ENCODE measurements around the gene KBTBD13.
"Not testable (repeated sequence)": the region's sequence is repeated elsewhere in the genome, so short reads cannot be mapped to it uniquely, and the experiment has no call there.

Gene KBTBD13

DNA sequence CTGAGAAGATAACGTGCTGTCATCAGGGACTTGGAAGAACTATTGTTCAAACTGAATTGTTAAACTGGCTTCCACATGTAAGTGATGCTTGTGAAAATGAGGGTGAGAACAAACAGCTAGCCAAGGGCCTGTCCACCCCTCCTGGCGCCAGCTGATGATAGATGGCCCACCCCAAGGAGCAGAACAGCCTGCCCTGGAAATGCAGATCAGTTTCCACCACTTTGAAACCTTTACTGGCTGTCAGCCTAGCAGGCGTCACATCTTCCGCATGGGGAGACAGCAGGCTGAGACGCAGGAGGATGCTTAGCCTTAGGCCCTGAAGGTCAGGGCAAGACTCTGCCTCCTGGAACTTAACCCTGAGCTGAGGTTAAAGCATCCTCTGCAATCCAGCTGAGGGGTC lies 37.7 kb upstream of the KBTBD13 start:
- H3K4me1 ChIP-seq (ENCODE audit: control insufficient read depth, insufficient read depth, low read length), result no peaks in the 10 kb centered on the region
- H3K9ac ChIP-seq (ENCODE audit: low read depth, low read length), result no peak overlapping the region
- H3K27me3 ChIP-seq (ENCODE audit: control insufficient read depth, insufficient read depth, low read length), result no peaks in the 10 kb centered on the region
- H3K36me3 ChIP-seq (ENCODE audit: control insufficient read depth, insufficient read depth, low read length), result no peaks in the 10 kb centered on the region
- no peaks in the 10 kb centered on the region for H3K9me3 ChIP-seq (ENCODE audit: control insufficient read depth, insufficient read depth, low read length)
- H3K4me3 ChIP-seq (ENCODE audit: low read depth, low read length), result no peak overlapping the region

DNA sequence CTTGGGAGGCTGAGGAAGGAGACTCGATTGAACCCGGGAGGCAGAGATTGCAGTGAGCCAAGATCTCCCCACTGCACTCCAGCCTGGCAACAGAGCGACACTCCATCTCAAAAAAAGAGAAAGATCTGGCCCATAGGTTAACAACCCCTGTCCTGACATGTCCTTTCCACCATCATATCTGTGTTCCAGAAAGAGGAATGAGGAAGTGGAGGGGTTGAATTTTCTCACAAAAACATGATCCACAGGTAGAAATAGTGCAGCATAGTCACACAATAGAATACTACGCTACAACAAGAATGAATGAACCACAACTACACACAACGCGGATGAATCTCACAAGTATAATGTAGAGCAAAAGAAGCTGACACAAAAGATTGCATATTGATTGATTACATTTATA lies 36.1 kb upstream of the KBTBD13 start:
- no peak overlapping the region for H3K4me3 ChIP-seq (ENCODE audit: low read depth, low read length)
- H3K27me3 ChIP-seq (ENCODE audit: control insufficient read depth, insufficient read depth, low read length), result no peaks in the 10 kb centered on the region
- H3K9me3 ChIP-seq (ENCODE audit: control insufficient read depth, insufficient read depth, low read length), result no peaks in the 10 kb centered on the region
- H3K36me3 ChIP-seq (ENCODE audit: control insufficient read depth, insufficient read depth, low read length), result no peaks in the 10 kb centered on the region
- H3K4me1 ChIP-seq (ENCODE audit: control insufficient read depth, insufficient read depth, low read length), result peaks cover 3% of the 10 kb centered on the region
- H3K9ac ChIP-seq (ENCODE audit: low read depth, low read length), result no peak overlapping the region

DNA sequence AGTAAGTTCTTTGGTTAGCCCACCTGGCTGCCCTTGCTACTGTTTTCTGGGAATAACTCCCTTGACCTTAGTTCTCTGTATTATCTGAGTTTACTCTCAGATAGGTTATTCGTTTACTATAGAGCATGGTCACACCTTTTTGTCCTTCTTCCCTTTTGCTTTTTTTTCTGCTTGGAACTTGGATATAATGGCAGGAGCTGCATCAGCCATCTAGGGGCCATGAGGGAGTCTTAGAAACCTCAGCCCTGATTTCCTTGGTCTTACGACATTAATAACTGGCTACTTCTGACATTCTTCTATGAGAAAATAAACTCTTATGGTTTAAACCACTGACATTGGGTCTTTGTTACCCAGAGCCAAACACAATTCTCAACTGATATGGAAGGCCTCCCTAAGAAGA lies 34.8 kb upstream of the KBTBD13 start:
- Histone ChIP-seq H3K4me3 (ENCODE audit: low read depth, low read length) (no peak overlapping the region), H3K4me1 (ENCODE audit: control insufficient read depth, insufficient read depth, low read length) (peaks cover 3% of the 10 kb centered on the region), H3K9me3 (ENCODE audit: control insufficient read depth, insufficient read depth, low read length) (no peaks in the 10 kb centered on the region), H3K9ac (ENCODE audit: low read depth, low read length) (no peak overlapping the region), H3K27me3 (ENCODE audit: control insufficient read depth, insufficient read depth, low read length) (no peaks in the 10 kb centered on the region), H3K36me3 (ENCODE audit: control insufficient read depth, insufficient read depth, low read length) (no peaks in the 10 kb centered on the region)

DNA sequence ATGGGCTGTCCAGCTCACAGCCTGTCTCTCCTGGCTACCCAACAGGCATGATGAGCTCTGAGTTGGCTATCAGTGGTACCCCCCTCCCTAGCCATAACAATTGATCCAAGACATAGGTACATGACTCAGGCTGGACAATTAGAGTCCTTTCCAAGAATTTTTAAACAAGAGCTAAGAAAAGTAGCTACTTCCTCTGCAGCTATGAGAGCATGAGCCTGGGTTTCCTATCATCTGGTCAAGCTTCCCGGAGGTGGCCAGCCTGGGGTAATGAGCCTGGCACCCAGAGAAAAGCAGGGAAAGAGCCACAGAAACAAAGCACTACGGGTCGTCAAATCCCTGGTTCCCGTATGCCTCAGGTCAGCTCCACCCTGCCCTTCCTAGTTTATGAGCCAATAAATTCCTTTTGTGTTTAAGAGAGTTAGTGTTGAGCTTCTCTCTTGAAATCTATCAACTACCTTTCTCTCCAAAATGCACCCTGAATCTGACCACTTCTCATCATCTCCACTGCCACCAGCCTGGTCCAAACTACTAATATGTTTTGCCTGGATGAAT lies 33.7 kb upstream of the KBTBD13 start:
- H3K36me3 ChIP-seq (ENCODE audit: control insufficient read depth, insufficient read depth, low read length), result no peaks in the 10 kb centered on the region
- peaks cover 3% of the 10 kb centered on the region for H3K4me1 ChIP-seq (ENCODE audit: control insufficient read depth, insufficient read depth, low read length)

DNA sequence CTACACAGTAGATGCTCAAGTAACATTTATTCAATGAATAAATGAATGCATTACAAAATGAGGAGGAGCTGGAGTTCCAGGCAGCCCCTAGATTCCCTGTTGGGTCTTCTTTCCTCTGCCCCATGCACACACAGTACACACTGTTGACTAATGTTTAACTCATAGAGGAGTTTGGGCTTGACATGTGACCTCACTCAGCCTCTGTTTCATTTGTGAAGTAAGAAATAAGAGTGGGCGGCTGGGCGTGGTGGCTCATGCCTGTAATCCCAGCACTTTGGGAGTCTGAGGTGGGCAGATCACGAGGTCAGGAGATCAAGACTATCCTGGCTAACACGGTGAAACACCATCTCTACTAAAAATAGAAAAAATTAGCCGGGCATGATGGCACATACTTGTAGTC lies 32.3 kb upstream of the KBTBD13 start:
- not testable (repeated sequence) for H3K36me3 ChIP-seq (ENCODE audit: control insufficient read depth, insufficient read depth, low read length); H3K9me3 ChIP-seq (ENCODE audit: control insufficient read depth, insufficient read depth, low read length); H3K4me3 ChIP-seq (ENCODE audit: low read depth, low read length); H3K4me1 ChIP-seq (ENCODE audit: control insufficient read depth, insufficient read depth, low read length); H3K27me3 ChIP-seq (ENCODE audit: control insufficient read depth, insufficient read depth, low read length); H3K9ac ChIP-seq (ENCODE audit: low read depth, low read length)

More for the DNA sequence above, 33.7 kb upstream of the KBTBD13 start:
- H3K4me3 ChIP-seq (ENCODE audit: low read depth, low read length), result no peak overlapping the region
- H3K27me3 ChIP-seq (ENCODE audit: control insufficient read depth, insufficient read depth, low read length), result no peaks in the 10 kb centered on the region
- H3K9ac ChIP-seq (ENCODE audit: low read depth, low read length), result no peak overlapping the region
- H3K9me3 ChIP-seq (ENCODE audit: control insufficient read depth, insufficient read depth, low read length), result no peaks in the 10 kb centered on the region

DNA sequence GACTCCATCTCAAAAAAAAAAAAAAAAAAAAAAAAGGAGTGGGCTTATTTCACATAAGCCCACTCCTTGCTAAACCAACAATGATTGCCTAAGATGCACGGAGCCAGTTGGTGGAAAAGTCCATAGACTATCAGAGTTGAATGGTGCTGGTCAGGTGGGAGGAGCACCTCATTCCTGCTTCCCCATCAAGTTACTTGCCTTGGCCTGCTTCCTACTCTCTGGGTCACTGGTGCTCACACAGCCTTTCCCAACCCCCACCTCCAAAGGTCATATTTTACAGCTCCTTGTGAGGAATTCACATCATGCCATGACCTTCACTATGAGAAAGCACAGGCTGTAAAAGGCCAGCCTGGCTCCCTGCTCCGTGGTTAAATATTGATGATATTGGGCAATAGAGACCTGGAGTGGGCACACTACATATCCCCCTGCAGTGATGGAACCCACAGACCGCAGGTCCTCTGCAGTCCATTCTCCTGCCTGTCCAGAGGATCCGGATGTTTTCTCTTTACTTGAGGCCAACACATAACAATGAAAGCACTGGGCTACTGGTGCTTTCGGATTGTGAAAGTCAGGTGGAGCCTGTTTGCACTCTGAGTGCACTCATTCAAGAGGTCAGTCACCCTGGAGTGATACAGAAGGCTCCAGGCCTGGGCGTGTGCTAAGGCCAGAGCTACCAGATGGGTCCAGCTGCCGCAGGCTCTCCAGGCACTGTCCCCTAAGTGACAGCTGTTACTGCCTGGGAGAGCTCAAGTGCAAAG lies 31.6 kb upstream of the KBTBD13 start, which contains the start of gene SLC51B:
SLC51B (plus strand) TSS at position 664 of the 758 bp plus-strand sequence. CDS start 4,618 bp downstream, outside the sequence.
- Histone ChIP-seq H3K9me3 (ENCODE audit: control insufficient read depth, insufficient read depth, low read length) (no peaks in the 10 kb centered on the region), H3K27me3 (ENCODE audit: control insufficient read depth, insufficient read depth, low read length) (peaks cover under 1% of the 10 kb centered on the region), H3K36me3 (ENCODE audit: control insufficient read depth, insufficient read depth, low read length) (no peaks in the 10 kb centered on the region), H3K4me3 (ENCODE audit: low read depth, low read length) (no peak within 1 kb of the TSS), H3K4me1 (ENCODE audit: control insufficient read depth, insufficient read depth, low read length) (peaks cover 7% of the 10 kb centered on the region), H3K9ac (ENCODE audit: low read depth, low read length) (no peak within 1 kb of the TSS)

DNA sequence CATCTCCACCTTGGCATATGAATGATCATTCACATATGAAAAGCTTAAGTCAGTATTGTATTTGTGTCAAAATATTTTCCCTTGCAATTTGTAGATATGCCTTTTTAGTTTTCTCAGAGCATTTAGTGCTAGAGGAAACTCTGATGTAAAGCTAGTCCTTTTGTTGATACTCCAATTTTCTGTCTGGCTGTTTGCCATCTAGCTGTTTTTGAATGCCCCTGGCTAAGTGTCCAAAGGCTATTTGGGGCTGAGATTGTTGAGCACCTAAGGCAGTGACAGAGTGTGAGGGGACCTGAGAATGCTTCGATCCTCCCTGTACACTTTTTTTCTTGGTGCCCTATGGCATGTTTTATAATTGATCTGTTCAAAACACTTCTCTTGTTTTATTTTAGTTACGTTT lies 28.3 kb upstream of the KBTBD13 start:
- Histone ChIP-seq H3K9me3 (ENCODE audit: control insufficient read depth, insufficient read depth, low read length) (no peaks in the 10 kb centered on the region), H3K4me1 (ENCODE audit: control insufficient read depth, insufficient read depth, low read length) (peaks cover 7% of the 10 kb centered on the region), H3K9ac (ENCODE audit: low read depth, low read length) (no peak overlapping the region), H3K4me3 (ENCODE audit: low read depth, low read length) (no peak overlapping the region), H3K36me3 (ENCODE audit: control insufficient read depth, insufficient read depth, low read length) (no peaks in the 10 kb centered on the region), H3K27me3 (ENCODE audit: control insufficient read depth, insufficient read depth, low read length) (peaks cover 3% of the 10 kb centered on the region)

DNA sequence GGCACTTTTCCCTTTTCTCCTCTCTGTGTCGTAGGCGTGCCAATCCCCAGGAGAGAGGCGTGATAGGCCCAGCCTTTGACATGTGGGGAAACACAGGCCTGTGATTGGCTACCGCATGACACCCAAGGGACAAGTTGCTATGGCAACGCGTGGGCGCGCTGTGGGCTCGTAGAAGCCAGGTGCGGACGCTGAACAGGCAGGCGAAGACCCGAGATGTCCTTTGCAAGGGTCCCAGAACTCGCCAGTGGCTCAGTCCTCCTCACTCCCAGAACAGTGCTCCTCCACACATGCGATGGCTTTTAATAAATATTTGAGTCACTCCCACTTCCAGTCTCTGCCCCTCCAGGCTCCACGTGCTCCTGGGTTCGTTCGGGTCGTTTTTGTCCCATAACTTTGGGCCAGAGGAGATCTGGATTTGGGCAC lies 27.1 kb upstream of the KBTBD13 start:
- Histone ChIP-seq H3K9me3 (ENCODE audit: control insufficient read depth, insufficient read depth, low read length) (no peaks in the 10 kb centered on the region), H3K4me3 (ENCODE audit: low read depth, low read length) (peak overlapping the region; percentile 47), H3K36me3 (ENCODE audit: control insufficient read depth, insufficient read depth, low read length) (no peaks in the 10 kb centered on the region), H3K9ac (ENCODE audit: low read depth, low read length) (no peak overlapping the region), H3K4me1 (ENCODE audit: control insufficient read depth, insufficient read depth, low read length) (peaks cover 7% of the 10 kb centered on the region), H3K27me3 (ENCODE audit: control insufficient read depth, insufficient read depth, low read length) (peaks cover 3% of the 10 kb centered on the region)

DNA sequence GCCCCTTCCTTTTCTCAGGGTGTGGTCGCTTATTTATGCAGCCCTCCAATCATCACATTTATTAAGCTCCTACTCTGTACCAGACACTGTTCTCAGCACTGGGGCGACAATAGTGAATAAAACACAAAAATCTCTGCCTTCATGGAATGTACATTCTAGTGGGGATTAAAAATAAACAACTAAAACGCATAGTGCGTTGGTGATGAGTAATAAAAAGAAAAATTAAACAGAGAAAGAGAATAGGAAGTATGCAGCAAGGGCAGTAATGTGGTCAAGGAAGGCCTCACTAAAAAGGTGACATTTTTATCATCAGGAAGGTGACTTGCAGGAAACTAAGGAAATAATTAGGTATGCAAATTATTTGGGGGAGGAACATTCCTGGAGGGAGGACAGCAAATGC lies 26.3 kb upstream of the KBTBD13 start:
- no peak overlapping the region for H3K9ac ChIP-seq (ENCODE audit: low read depth, low read length)
- peaks cover 2% of the 10 kb centered on the region for H3K36me3 ChIP-seq (ENCODE audit: control insufficient read depth, insufficient read depth, low read length)
- H3K4me3 ChIP-seq (ENCODE audit: low read depth, low read length), result no peak overlapping the region
- H3K9me3 ChIP-seq (ENCODE audit: control insufficient read depth, insufficient read depth, low read length), result no peaks in the 10 kb centered on the region
- peaks cover 3% of the 10 kb centered on the region for H3K27me3 ChIP-seq (ENCODE audit: control insufficient read depth, insufficient read depth, low read length)
- peaks cover 5% of the 10 kb centered on the region for H3K4me1 ChIP-seq (ENCODE audit: control insufficient read depth, insufficient read depth, low read length)

DNA sequence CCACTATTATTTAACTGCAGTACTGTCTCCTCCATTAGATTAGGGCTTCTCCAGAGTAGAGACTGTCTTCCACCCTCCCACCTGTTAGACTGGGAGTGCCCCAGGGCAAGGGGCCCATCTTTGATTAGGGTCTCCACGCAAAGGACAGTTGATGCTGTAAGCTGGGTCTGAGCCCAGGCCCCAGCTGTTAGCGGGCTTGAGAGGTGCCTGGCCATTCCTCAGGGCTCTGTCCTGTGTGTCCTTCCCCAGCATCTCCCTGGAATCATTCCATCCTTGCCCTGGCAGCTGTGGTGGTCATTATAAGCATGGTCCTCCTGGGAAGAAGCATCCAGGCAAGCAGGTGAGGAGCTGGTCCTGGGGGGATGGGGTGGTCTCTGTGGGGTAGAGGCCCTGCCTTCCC lies 25.3 kb upstream of the KBTBD13 start:
- H3K27me3 ChIP-seq (ENCODE audit: control insufficient read depth, insufficient read depth, low read length), result peaks cover 3% of the 10 kb centered on the region
- H3K9me3 ChIP-seq (ENCODE audit: control insufficient read depth, insufficient read depth, low read length), result no peaks in the 10 kb centered on the region
- peaks cover 5% of the 10 kb centered on the region for H3K36me3 ChIP-seq (ENCODE audit: control insufficient read depth, insufficient read depth, low read length)
- H3K9ac ChIP-seq (ENCODE audit: low read depth, low read length), result no peak overlapping the region
- peaks cover 5% of the 10 kb centered on the region for H3K4me1 ChIP-seq (ENCODE audit: control insufficient read depth, insufficient read depth, low read length)
- no peak overlapping the region for H3K4me3 ChIP-seq (ENCODE audit: low read depth, low read length)

DNA sequence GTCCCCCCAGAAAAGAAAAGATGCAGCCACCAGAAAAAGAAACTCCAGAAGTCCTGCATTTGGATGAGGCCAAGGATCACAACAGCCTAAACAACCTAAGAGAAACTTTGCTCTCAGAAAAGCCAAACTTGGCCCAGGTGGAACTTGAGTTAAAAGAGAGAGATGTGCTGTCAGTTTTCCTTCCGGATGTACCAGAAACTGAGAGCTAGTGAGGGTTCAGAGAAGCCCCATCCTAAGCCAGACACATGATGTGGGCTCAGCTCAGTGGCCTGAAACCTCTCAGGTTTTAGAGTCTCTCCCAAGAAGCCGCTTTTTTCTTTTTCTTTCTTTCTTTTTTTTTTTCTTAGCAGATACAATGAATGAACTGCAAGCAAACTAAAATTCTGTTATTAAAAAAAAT lies 23.6 kb upstream of the KBTBD13 start:
- Histone ChIP-seq H3K4me3 (ENCODE audit: low read depth, low read length) (no peak overlapping the region), H3K4me1 (ENCODE audit: control insufficient read depth, insufficient read depth, low read length) (peaks cover 5% of the 10 kb centered on the region), H3K9ac (ENCODE audit: low read depth, low read length) (no peak overlapping the region), H3K36me3 (ENCODE audit: control insufficient read depth, insufficient read depth, low read length) (peaks cover 5% of the 10 kb centered on the region), H3K9me3 (ENCODE audit: control insufficient read depth, insufficient read depth, low read length) (no peaks in the 10 kb centered on the region), H3K27me3 (ENCODE audit: control insufficient read depth, insufficient read depth, low read length) (peaks cover 3% of the 10 kb centered on the region)
